GM12873 (cell line): ENCODE results near the gene DAB1.

Source experiments
- TF ChIP-seq, protein P1 (sequence below): IDR thresholded peaks from 2 replicates; pipeline ENCODE4 v1.5.1; 2012; ENCODE audit warnings: low read depth, mild to moderate bottlenecking, moderate library complexity, low read length, control low read depth; ENCODE audit not compliant: insufficient read depth; ENCODE audit errors: missing control alignments

Gene DAB1

DNA sequence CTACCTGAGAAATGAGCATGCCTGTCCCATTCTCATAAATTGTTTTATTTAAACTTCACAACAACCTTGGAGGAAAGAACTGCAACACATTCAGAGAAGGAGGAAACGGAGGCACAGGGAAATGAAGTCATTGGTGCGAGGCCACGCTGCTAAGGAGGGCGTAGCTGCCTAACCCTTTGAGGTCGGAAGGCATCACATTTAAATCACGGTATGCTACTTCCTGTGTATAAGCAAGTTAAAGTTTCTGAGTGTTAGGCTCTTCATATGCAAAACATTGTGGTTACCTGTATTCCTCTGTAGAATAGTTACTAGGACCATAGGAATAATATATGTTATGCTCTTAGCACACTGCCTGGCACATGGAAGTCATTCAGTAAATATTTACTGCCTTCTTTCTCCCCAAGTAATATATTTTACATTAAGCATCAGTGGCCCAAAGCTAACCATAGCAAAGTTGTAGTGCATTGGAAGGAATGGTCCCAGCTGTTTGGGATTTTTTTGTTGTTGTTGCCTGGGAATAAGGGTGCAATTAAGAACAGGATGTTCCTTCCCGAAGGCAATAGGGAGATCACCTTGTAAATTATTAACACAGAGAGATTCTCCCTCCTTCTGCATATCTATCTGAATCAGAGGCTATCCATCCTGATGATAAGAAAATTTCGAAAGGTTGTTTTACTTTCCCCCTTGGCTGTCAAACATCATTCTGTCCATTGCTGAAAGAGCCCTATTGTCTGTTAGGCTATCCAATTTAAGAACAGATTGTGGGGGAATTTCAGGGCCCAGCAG is 265.8 kb downstream of the DAB1 start:
- TF ChIP-seq, protein P1, sequence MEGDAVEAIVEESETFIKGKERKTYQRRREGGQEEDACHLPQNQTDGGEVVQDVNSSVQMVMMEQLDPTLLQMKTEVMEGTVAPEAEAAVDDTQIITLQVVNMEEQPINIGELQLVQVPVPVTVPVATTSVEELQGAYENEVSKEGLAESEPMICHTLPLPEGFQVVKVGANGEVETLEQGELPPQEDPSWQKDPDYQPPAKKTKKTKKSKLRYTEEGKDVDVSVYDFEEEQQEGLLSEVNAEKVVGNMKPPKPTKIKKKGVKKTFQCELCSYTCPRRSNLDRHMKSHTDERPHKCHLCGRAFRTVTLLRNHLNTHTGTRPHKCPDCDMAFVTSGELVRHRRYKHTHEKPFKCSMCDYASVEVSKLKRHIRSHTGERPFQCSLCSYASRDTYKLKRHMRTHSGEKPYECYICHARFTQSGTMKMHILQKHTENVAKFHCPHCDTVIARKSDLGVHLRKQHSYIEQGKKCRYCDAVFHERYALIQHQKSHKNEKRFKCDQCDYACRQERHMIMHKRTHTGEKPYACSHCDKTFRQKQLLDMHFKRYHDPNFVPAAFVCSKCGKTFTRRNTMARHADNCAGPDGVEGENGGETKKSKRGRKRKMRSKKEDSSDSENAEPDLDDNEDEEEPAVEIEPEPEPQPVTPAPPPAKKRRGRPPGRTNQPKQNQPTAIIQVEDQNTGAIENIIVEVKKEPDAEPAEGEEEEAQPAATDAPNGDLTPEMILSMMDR = no peak

DNA sequence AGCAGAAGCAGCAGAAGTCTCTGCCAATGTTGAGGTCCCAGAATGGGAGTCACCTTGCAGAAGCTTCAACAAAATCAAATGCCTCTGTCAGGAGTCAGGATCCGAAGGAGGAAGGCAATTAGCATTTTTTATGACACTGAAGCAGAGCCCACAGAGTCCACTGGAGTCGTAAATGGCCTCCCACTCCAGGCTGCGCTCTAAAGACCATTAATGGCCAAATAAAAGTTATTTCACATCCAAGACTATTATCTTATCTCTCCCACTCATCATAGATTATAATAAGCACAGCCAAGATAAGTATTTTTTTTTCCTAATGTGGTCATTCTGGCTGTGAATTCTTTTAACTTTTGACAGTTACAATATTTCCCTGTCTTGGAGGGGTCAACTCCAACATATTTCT is 267.0 kb downstream of the DAB1 start:
- TF ChIP-seq, protein P1 = no peak

DNA sequence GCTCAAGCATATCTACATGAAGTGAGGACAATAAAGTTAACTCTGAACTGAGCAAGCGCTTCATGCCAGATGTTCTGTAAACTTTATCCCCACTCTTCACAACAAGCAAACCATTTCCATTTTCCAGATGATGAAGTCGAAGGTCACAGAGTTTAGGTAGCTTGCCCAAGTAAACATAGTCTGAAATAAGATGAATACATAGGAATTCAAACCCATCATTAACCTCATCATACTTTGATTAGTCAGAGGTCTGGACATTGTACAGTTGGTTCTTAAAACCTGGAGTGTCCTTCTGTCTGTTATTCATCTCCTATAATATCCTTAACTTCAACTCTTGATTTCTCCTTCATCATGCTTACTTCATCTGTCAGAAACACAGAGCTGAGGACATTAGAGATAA is 277.8 kb downstream of the DAB1 start:
- TF ChIP-seq, protein P1 = no peak

DNA sequence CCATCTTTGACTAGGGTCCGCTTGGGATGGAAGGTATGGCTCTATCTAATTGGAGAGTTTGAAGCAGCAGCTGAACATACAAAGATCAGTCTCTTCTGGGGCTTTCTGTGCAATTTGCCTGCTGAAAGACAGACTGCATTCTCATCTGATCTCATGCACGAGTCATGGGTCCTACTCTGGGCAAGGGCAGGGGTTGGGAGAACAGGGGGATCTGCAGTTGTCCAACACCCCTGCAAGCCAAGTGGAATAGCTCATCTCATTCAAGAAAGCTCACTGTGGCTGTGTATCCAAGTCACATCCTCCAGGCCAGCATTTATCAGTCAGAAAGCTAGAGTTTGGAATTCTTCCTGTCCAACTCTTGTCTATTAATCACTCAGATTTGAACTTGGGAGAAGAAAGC is 280.9 kb downstream of the DAB1 start:
- TF ChIP-seq, protein P1 = no peak

DNA sequence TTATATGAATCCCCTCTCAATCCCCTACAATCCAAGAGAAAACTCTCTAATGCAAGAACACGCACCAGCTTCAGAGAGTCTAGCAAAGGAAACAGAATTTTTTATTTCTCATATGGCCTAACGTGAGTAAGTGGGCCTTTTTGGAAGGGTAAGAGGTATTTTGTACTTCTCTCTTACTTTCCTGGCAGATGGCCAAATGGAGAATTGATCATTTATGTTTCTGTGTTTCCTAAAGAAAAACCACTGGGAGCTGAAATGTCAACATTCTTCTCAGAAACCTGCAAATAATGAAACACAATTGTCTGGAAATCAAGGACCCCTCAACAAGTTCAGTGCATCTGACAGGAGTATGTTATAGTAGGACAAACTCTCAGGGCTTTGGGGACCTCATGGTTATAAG is 281.7 kb downstream of the DAB1 start:
- TF ChIP-seq, protein P1 = no peak

DNA sequence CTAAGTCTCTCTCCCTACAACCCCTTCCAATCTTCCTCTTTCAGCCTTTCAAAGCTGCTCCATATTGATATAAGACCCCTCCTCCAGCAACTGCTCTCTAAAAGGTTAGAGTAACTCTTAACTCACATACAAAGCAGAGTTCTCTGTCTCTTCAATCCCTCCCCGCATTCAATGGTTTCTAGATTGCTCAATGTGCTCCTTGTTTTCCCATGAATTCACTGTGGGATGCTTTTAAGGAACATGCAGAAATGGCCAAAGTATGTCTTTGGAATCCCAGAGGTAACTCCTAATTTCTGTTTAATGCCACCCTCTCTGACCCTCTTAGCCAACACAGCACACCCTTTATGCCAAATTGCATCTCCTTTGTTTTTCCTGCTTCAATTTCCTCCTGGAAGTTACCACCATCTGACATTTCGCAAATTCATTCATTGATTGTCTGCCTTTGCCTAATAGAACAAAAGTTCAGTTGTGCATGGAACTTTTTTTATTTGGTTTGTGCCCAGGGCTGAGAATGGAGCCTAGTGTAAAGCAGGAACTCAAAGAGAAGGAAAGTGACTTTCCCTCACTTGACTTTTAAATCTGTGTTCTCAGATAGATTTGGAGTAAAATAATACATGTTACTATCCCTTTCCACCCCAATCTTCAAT is 285.3 kb downstream of the DAB1 start:
- TF ChIP-seq, protein P1 = no peak

DNA sequence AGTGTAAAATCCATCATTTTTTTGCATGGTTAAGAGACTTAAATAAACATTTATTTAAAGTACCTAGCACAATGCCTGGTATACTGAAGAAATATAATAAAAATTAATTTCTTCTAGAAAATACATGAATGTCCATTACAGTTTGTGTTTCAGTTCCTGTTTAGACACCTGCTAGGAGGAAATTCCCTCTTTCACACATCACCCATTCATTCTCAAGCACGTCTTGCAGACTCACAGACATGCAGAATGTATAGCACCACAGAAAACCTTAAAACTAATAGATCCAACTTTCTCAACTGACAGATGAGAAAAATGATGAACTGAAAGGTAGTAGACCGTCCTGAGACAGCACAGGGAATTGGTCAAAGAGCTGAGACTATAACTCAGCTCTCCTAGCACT is 285.9 kb downstream of the DAB1 start:
- TF ChIP-seq, protein P1 = no peak
